SK-N-SH (cell line): ENCODE data around the gene SINHCAF.

Experiments used
- CTCF ChIP-seq: fragments of 200-600 bp; sonication (generic); IDR thresholded peaks from 2 replicates; pipeline ENCODE4 v1.6.1; 2017; ENCODE audit warnings: antibody characterized with exemption, mild to moderate bottlenecking, moderate library complexity
- EZH2phosphoT487 ChIP-seq: fragments of 200-600 bp; sonication (generic); IDR thresholded peaks from 2 replicates; pipeline ENCODE4 v1.6.1; 2017; ENCODE audit warnings: low read depth, mixed run types, mild to moderate bottlenecking, antibody characterized with exemption, moderate library complexity, borderline replicate concordance
- MAX ChIP-seq: IDR thresholded peaks from 2 replicates; pipeline ENCODE4 v1.4.0; 2012; ENCODE audit warnings: low read depth
- MEF2A ChIP-seq: IDR thresholded peaks from 2 replicates; pipeline ENCODE4 v1.4.0; 2012; ENCODE audit warnings: low read depth, borderline replicate concordance
- NFIC ChIP-seq: IDR thresholded peaks from 2 replicates; pipeline ENCODE4 v1.4.0; 2012; ENCODE audit warnings: borderline replicate concordance
- PBX3 ChIP-seq: IDR thresholded peaks from 2 replicates; pipeline ENCODE4; 2012
- POLR2AphosphoS5 ChIP-seq: IDR thresholded peaks from 2 replicates; pipeline ENCODE4 v1.6.1; 2012; ENCODE audit warnings: low read depth, low read length
- RFX5 ChIP-seq: IDR thresholded peaks from 2 replicates; pipeline ENCODE4 v1.6.1; 2012; ENCODE audit warnings: mild to moderate bottlenecking, improper control_type of control experiment, low read length
- SIN3A ChIP-seq: IDR thresholded peaks from 2 replicates; pipeline ENCODE4 v1.6.1; 2012; ENCODE audit warnings: low read depth, mild to moderate bottlenecking, low read length, moderate library complexity, borderline replicate concordance

- no peak for TF ChIP-seq MAX
- no peak for TF ChIP-seq MEF2A
- no peak for TF ChIP-seq POLR2AphosphoS5
- no peak for TF ChIP-seq SIN3A
- TF ChIP-seq NFIC = no peak
- no peak for TF ChIP-seq CTCF
- no peak for TF ChIP-seq EZH2phosphoT487
- TF ChIP-seq PBX3 = no peak
- TF ChIP-seq RFX5 = no peak
These were observed 75.8 kb downstream of the SINHCAF start for GRCh38 chr12:31250179-31250578.
